HEK293 (cell line): ENCODE data around the gene SAMHD1.

Source experiments
- OVOL3 ChIP-seq: fragments of 450-650 bp; formaldehyde crosslinking; IDR thresholded peaks from 2 replicates; pipeline ENCODE4 v1.5.1; 2016; ENCODE audit warnings: missing biosample characterization, missing genetic modification characterization
- PRDM10 ChIP-seq: fragments of 450-650 bp; formaldehyde crosslinking; IDR thresholded peaks from 2 replicates; pipeline ENCODE4 v1.5.1; 2016; ENCODE audit warnings: missing biosample characterization, missing genetic modification characterization
- SP3 ChIP-seq: fragments of 450-650 bp; formaldehyde crosslinking; IDR thresholded peaks from 2 replicates; pipeline ENCODE4 v1.5.1; 2016; ENCODE audit warnings: missing biosample characterization, missing genetic modification characterization
- YY1 ChIP-seq: fragments of 450-650 bp; formaldehyde crosslinking; IDR thresholded peaks from 2 replicates; pipeline ENCODE4 v1.5.1; 2018; ENCODE audit warnings: missing biosample characterization, missing genetic modification characterization
- ZBTB1 ChIP-seq: fragments of 450-650 bp; formaldehyde crosslinking; IDR thresholded peaks from 2 replicates; pipeline ENCODE4 v1.5.1; 2016; ENCODE audit warnings: missing biosample characterization, missing genetic modification characterization
- ZBTB8A ChIP-seq: fragments of 450-650 bp; formaldehyde crosslinking; IDR thresholded peaks from 2 replicates; pipeline ENCODE4 v1.5.1; 2016; ENCODE audit warnings: missing biosample characterization, missing genetic modification characterization
- ZNF560 ChIP-seq: fragments of 450-650 bp; formaldehyde crosslinking; IDR thresholded peaks from 2 replicates; pipeline ENCODE4 v1.5.1; 2017; ENCODE audit warnings: missing biosample characterization, missing genetic modification characterization, borderline replicate concordance
- ZNF747 ChIP-seq: fragments of 450-650 bp; formaldehyde crosslinking; IDR thresholded peaks from 2 replicates; pipeline ENCODE4 v1.5.1; 2016; ENCODE audit warnings: missing biosample characterization, missing genetic modification characterization
- ZSCAN18 ChIP-seq: fragments of 450-650 bp; formaldehyde crosslinking; IDR thresholded peaks from 2 replicates; pipeline ENCODE4 v1.5.1; 2016; ENCODE audit warnings: missing biosample characterization, missing genetic modification characterization
- TF ChIP-seq, protein P1 (sequence below): fragments of 450-650 bp; formaldehyde crosslinking; IDR thresholded peaks from 2 replicates; pipeline ENCODE4 v1.5.1; 2016; ENCODE audit warnings: missing biosample characterization, missing genetic modification characterization
- TF ChIP-seq, protein P2 (sequence below): fragments of 450-650 bp; formaldehyde crosslinking; IDR thresholded peaks from 2 replicates; pipeline ENCODE4 v1.5.1; 2016; ENCODE audit warnings: missing biosample characterization, missing genetic modification characterization, low read depth

DNA sequence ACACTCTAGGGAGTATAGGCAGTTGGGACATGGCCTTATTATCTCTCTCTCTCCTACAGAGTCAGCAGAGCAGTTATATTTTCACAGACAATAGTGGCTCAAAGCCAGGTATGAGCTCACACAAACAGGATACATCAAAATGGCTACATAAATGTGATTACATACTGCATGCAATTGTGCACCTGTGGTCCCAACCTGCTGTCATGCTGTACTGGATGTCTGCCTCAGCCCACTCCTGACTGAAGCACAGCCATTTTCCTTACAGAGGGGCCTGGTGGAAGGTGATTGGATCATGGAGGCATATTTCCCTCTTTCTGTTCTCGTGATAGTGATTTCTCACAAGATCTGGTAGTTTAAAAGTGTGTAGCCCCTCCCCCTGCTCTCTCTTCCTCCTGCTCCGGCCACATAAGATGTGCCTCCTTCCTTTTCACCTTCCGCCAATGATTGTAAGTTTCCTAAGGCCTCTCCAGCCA, 37.0 kb upstream of the SAMHD1 start:
- TF ChIP-seq ZBTB8A (tag by site-specific recombination) (no peak), ZNF560 (tag by site-specific recombination) (no peak), ZBTB1 (tag by site-specific recombination) (no peak), SP3 (tag by site-specific recombination) (no peak), ZSCAN18 (tag by site-specific recombination) (no peak), ZNF747 (tag by site-specific recombination) (no peak), PRDM10 (tag by site-specific recombination) (no peak), YY1 (0 out of 2 replicates have a peak, but pooled peaks have one; percentile 24), OVOL3 (no peak)
- TF ChIP-seq, protein P1, sequence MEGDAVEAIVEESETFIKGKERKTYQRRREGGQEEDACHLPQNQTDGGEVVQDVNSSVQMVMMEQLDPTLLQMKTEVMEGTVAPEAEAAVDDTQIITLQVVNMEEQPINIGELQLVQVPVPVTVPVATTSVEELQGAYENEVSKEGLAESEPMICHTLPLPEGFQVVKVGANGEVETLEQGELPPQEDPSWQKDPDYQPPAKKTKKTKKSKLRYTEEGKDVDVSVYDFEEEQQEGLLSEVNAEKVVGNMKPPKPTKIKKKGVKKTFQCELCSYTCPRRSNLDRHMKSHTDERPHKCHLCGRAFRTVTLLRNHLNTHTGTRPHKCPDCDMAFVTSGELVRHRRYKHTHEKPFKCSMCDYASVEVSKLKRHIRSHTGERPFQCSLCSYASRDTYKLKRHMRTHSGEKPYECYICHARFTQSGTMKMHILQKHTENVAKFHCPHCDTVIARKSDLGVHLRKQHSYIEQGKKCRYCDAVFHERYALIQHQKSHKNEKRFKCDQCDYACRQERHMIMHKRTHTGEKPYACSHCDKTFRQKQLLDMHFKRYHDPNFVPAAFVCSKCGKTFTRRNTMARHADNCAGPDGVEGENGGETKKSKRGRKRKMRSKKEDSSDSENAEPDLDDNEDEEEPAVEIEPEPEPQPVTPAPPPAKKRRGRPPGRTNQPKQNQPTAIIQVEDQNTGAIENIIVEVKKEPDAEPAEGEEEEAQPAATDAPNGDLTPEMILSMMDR (tag by site-specific recombination), result no peak
- TF ChIP-seq, protein P2, sequence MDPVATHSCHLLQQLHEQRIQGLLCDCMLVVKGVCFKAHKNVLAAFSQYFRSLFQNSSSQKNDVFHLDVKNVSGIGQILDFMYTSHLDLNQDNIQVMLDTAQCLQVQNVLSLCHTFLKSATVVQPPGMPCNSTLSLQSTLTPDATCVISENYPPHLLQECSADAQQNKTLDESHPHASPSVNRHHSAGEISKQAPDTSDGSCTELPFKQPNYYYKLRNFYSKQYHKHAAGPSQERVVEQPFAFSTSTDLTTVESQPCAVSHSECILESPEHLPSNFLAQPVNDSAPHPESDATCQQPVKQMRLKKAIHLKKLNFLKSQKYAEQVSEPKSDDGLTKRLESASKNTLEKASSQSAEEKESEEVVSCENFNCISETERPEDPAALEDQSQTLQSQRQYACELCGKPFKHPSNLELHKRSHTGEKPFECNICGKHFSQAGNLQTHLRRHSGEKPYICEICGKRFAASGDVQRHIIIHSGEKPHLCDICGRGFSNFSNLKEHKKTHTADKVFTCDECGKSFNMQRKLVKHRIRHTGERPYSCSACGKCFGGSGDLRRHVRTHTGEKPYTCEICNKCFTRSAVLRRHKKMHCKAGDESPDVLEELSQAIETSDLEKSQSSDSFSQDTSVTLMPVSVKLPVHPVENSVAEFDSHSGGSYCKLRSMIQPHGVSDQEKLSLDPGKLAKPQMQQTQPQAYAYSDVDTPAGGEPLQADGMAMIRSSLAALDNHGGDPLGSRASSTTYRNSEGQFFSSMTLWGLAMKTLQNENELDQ, result no peak
